B cell (primary cell): ENCODE measurements around the gene ZNF423. TPM values are rescaled to one million over a fixed set of nuclear protein-coding genes. Genes with fewer than 3 reads are reported as not detected.

Experiments
- ATAC-seq: fragments of 200-7000 bp; cut with Tn5 transposase; one replicate; pipeline ENCODE4 v1.10.0; 2021; ENCODE audit warnings: low read depth, mild to moderate bottlenecking, moderate number of reproducible peaks, moderate library complexity
- CTCF ChIA-PET: fragments of 350-600 bp; sonication (Branson Sonifier 250); formaldehyde crosslinking; loops from one replicate; lab custom pipeline; 2021; ENCODE audit warnings: antibody characterized with exemption, inconsistent platforms; lab: Charles Lee
- POLR2A ChIA-PET: fragments of 350-600 bp; sonication (Branson Sonifier 250); formaldehyde crosslinking; loops from one replicate; lab custom pipeline; 2021; ENCODE audit warnings: antibody characterized with exemption; lab: Charles Lee
- DNase-seq: peaks from one replicate; pipeline ENCODE4 v3.0.0; 2013
- H2AFZ ChIP-seq: 2 replicates; pipeline ENCODE4 v1.6.1; 2012; ENCODE audit warnings: mild to moderate bottlenecking, low read depth, low read length; ENCODE audit not compliant: insufficient read depth, poor library complexity, severe bottlenecking
- H3K27ac ChIP-seq, 2 donors: 1 replicate in 1 of 2; 2 replicates in 1 of 2; pipeline ENCODE4 v1.5.1; 2012 to 2013; ENCODE audit warnings: low read length in 2 of 2, mild to moderate bottlenecking in 2 of 2, moderate library complexity in 1 of 2
- H3K27me3 ChIP-seq, 4 experiments: fragments of 200-600 bp in 1 of 4; sonication (generic) in 1 of 4; replicated peaks in 1 of 4; 1 replicate in 2 of 4; 2 replicates in 2 of 4; pipeline versions ENCODE4 v1.6.1 to v1.7.0; 2013 to 2016; ENCODE audit warnings: low read length in 3 of 4, mild to moderate bottlenecking in 2 of 4, mixed read lengths in 1 of 4, moderate library complexity in 1 of 4; ENCODE audit not compliant: insufficient read depth in 4 of 4, control insufficient read depth in 3 of 4; ENCODE audit errors: control extremely low read depth in 1 of 4
- H3K36me3 ChIP-seq, 2 experiments: replicated peaks in 1 of 2; 1 replicate in 1 of 2; 2 replicates in 1 of 2; pipeline versions ENCODE4 v1.6.1 to v1.7.1; 2013; ENCODE audit warnings: low read length in 1 of 2; ENCODE audit not compliant: insufficient read depth in 2 of 2, control insufficient read depth in 1 of 2; ENCODE audit errors: control extremely low read depth in 1 of 2, extremely low read depth in 1 of 2
- H3K4me1 ChIP-seq, 2 donors: fragments of 200-600 bp in 1 of 2; sonication (generic) in 1 of 2; 1 replicate in 1 of 2; 2 replicates in 1 of 2; pipeline versions ENCODE4 v1.5.1 to v1.6.1; 2013 to 2017; ENCODE audit warnings: low read length in 2 of 2; ENCODE audit not compliant: control insufficient read depth in 2 of 2, insufficient read depth in 2 of 2
- H3K4me2 ChIP-seq: replicated peaks from 2 replicates; pipeline ENCODE3; 2012; ENCODE audit warnings: mild to moderate bottlenecking, low read depth, low read length; ENCODE audit not compliant: poor library complexity, severe bottlenecking
- H3K4me3 ChIP-seq, 5 experiments: fragments of 200-600 bp in 1 of 5; sonication (generic) in 1 of 5; 1 replicate in 3 of 5; 2 replicates in 2 of 5; pipeline versions ENCODE4 v1.5.1 to v1.7.0; 2011 to 2016; ENCODE audit warnings: low read length in 4 of 5, mild to moderate bottlenecking in 4 of 5, low read depth in 2 of 5, control low read depth in 1 of 5, moderate library complexity in 1 of 5; ENCODE audit not compliant: insufficient read depth in 1 of 5; ENCODE audit errors: control extremely low read depth in 1 of 5, extremely low read depth in 1 of 5
- H3K79me2 ChIP-seq: fragments of 200-600 bp; sonication (generic); one replicate; pipeline ENCODE4 v1.6.0; 2016; ENCODE audit warnings: low read length; ENCODE audit not compliant: control insufficient read depth, insufficient read depth
- H3K9ac ChIP-seq: fragments of 200-600 bp; sonication (generic); 2 replicates; pipeline ENCODE4 v1.6.1; 2017; ENCODE audit warnings: mild to moderate bottlenecking, low read length, moderate library complexity
- H3K9me3 ChIP-seq, 3 donors: one replicate each; pipeline versions ENCODE4 v1.6.1 to v1.7.1; 2013; ENCODE audit warnings: low read length in 2 of 3; ENCODE audit not compliant: control insufficient read depth in 2 of 3, insufficient read depth in 1 of 3; ENCODE audit errors: control extremely low read depth in 1 of 3
- H4K20me1 ChIP-seq: 2 replicates; pipeline ENCODE4 v1.6.0; 2012; ENCODE audit warnings: mild to moderate bottlenecking, low read length; ENCODE audit not compliant: insufficient read depth, control insufficient read depth, poor library complexity, severe bottlenecking
- H3K27ac Mint-ChIP-seq: one replicate; pipeline ENCODE4 v1.8.0; 2021; ENCODE audit warnings: mixed read lengths
- H3K27me3 Mint-ChIP-seq: one replicate; pipeline ENCODE4 v1.8.0; 2021; ENCODE audit warnings: mixed read lengths
- H3K4me1 Mint-ChIP-seq: one replicate; pipeline ENCODE4 v1.8.0; 2021; ENCODE audit warnings: mixed read lengths
- H3K4me3 Mint-ChIP-seq: one replicate; pipeline ENCODE4 v1.8.0; 2021; ENCODE audit warnings: mixed read lengths
- H3K9me3 Mint-ChIP-seq: one replicate; pipeline ENCODE4 v1.8.0; 2022; ENCODE audit warnings: mixed read lengths; ENCODE audit not compliant: insufficient read depth
- EZH2 ChIP-seq: IDR thresholded peaks from 2 replicates; pipeline ENCODE4 v1.6.1; 2012; ENCODE audit warnings: borderline replicate concordance, low read depth, mild to moderate bottlenecking, moderate library complexity, low read length; ENCODE audit not compliant: insufficient read depth, poor library complexity, severe bottlenecking
- WGBS: methylation state at CpG from one replicate; pipeline ENCODE4 v1.1.5; 2013; ENCODE audit warnings: missing lambda C conversion rate; ENCODE audit not compliant: insufficient coverage; 5-methylcytosine and 5-hydroxymethylcytosine counted together
- intact Hi-C: fragments of 100-400 bp; cut with micrococcal nuclease; formaldehyde crosslinking; loops from one replicate; pipeline ENCODE4 v1.10.0; 2022
- polyA plus RNA-seq: library from polyadenylated mRNA; depleted of rRNA; stranded (reverse); fragments of >200 nt; gene quantifications from 2 replicates; pipeline ENCODE4 v1.2.3, GENCODE V29; 2012
- total RNA-seq, 2 donors: library from RNA; stranded (reverse); fragments of 120-200 nt in 1 of 2; gene quantifications; 1 replicate in 1 of 2; 2 replicates in 1 of 2; pipeline versions ENCODE4 v1.2.3 to v1.2.4, GENCODE V29; 2013 to 2022
- TF ChIP-seq, protein P1 (sequence below): fragments of 200-600 bp; IDR thresholded peaks from one replicate; pipeline ENCODE4 v1.8.0; 2022; ENCODE audit warnings: antibody characterized with exemption, mild to moderate bottlenecking

ZNF423 gene
- total and polyA plus RNA-seq, 2 donors (not counting 1 experiment from before 2014, with no cell fraction given): not detected

DNA sequence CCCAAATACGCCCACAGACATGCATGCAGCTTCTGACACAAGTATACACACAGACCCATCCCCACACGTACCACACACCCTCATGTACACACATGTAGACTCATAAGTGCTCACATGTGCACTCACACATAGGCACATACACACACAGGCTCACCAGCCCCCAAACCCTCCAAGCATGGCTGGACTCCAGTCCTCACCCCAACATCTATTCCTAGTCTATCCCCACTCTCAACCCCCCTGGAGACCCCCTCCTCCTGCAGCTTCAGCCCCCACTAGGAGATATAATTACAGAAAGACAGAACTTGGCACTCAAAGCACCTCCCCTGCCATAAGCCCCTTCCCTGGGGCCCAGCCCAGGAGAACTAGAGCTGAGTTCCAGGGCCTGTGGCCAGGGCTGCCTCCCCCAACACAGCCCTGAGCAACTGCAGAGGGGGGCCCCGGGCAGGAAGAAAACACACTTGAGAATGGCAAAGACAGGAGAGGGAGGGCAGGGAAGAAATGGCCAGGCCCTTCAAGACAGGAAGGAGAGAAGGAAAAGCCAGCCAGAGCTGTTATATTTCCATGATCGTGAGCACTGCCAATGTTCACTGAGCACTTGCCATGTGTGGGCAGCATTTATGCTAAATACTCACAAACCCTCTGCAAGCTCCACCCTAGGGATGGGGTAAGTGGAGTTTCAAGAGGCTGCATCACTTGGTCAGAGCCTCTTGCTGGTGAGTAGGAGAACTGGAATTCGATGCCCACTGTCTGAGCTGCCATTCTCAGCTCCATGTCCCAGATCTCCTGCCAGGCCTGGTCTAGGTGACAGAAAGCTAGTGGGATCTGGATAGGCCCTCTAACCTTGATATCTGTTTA lies 224.5 kb downstream of the ZNF423 start:
- ChIA-PET CTCF (no interaction called here), POLR2A (no interaction called here)
- TF ChIP-seq, protein P1, sequence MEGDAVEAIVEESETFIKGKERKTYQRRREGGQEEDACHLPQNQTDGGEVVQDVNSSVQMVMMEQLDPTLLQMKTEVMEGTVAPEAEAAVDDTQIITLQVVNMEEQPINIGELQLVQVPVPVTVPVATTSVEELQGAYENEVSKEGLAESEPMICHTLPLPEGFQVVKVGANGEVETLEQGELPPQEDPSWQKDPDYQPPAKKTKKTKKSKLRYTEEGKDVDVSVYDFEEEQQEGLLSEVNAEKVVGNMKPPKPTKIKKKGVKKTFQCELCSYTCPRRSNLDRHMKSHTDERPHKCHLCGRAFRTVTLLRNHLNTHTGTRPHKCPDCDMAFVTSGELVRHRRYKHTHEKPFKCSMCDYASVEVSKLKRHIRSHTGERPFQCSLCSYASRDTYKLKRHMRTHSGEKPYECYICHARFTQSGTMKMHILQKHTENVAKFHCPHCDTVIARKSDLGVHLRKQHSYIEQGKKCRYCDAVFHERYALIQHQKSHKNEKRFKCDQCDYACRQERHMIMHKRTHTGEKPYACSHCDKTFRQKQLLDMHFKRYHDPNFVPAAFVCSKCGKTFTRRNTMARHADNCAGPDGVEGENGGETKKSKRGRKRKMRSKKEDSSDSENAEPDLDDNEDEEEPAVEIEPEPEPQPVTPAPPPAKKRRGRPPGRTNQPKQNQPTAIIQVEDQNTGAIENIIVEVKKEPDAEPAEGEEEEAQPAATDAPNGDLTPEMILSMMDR: no peak
- TF ChIP-seq EZH2: no peak
- Histone ChIP-seq H3K9ac (no peak overlapping the region), H3K4me3 (no peak overlapping the region), H3K27ac (no peak overlapping the region), H3K9me3 (peaks cover 0 to 18% (median 0%) of the 10 kb centered on the region in 3 donors), H4K20me1 (no peaks in the 10 kb centered on the region), H3K27me3 (no peaks in the 10 kb centered on the region), H3K36me3 (no peaks in the 10 kb centered on the region), H3K79me2 (no peaks in the 10 kb centered on the region), H2AFZ (no peak overlapping the region), H3K4me2 (no peak overlapping the region), H3K4me1 (no peaks in the 10 kb centered on the region)
- intact Hi-C loops: no loop called here
- no peaks in the 10 kb centered on the region for H3K27me3 Mint-ChIP-seq
- H3K9me3 Mint-ChIP-seq: no peaks in the 10 kb centered on the region
- ATAC-seq: no peak
- no peak overlapping the region for H3K27ac Mint-ChIP-seq
- no peak for DNase-seq
- H3K4me3 Mint-ChIP-seq: no peak overlapping the region
- H3K4me1 Mint-ChIP-seq: no peaks in the 10 kb centered on the region
- WGBS: 52% methylated on average over 4 of the region's 5 CpGs

DNA sequence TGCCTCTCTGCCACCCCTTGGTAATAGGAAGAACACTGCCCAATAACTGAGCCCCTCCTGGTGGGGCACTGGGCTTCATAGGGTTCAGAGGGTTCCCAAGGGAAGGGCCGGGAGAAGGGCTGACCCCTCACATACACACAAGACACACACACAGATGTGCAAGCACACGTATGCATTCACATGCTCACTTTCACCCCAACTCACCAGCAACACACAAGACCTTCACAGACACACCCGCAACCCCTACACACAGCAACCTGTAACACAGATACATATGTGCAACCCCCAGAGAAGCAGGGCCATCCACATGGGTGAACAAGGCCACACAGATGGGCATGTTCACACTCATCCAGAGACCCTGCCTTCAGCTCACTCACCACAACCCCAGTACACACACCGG lies 225.1 kb downstream of the ZNF423 start:
- Histone ChIP-seq H3K9me3 (peaks cover 0 to 18% (median 0%) of the 10 kb centered on the region in 3 donors), H3K4me1 (no peaks in the 10 kb centered on the region), H3K4me3 (no peak overlapping the region), H3K36me3 (no peaks in the 10 kb centered on the region), H2AFZ (no peak overlapping the region), H3K27me3 (no peaks in the 10 kb centered on the region), H3K79me2 (no peaks in the 10 kb centered on the region), H3K4me2 (no peak overlapping the region), H4K20me1 (no peaks in the 10 kb centered on the region), H3K27ac (no peak overlapping the region), H3K9ac (no peak overlapping the region)
- H3K4me1 Mint-ChIP-seq: no peaks in the 10 kb centered on the region
- WGBS: 88% methylated on average over 4 of the region's 4 CpGs
- POLR2A ChIA-PET: no interaction called here
- no peak overlapping the region for H3K27ac Mint-ChIP-seq
- H3K27me3 Mint-ChIP-seq: no peaks in the 10 kb centered on the region
- no peak for TF ChIP-seq EZH2
- TF ChIP-seq, protein P1: no peak
- H3K4me3 Mint-ChIP-seq: no peak overlapping the region
- CTCF ChIA-PET: no interaction called here
- DNase-seq (no peak), ATAC-seq (no peak)
- no peaks in the 10 kb centered on the region for H3K9me3 Mint-ChIP-seq
- intact Hi-C loops: no loop called here
